ENCODE results near the gene TRPV3.
"Not testable (repeated sequence)": the region's sequence is repeated elsewhere in the genome, so short reads cannot be mapped to it uniquely, and the experiment has no call there.

The TRPV3 gene

DNA sequence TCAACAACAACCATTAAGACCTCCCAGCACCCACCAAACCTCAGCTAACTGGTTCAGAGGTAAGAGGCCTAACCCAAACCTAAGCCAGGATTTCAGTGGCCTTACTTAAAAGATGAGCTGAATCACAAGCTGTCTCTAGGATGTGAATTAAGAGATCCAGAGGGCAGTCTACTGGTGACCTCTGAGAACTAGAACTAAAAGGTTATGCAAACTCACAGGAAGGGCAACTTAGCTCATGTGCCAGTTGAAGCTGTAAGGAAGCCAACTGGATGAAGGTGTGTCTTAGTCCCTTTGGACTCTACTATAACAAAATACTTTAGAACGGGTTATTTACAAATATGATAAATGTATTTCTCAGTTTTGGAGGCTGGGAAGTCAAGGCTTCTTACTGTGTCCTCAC, 91.3 kb downstream of the TRPV3 start:
- DNase-seq: not testable (repeated sequence)
